NCI-H1930 (cell line): ENCODE results near the gene CALCA.
A peak's percentile ranks its signal among the peaks of the same experiment; 100 is the strongest.
"Not testable (repeated sequence)": the region's sequence is repeated elsewhere in the genome, so short reads cannot be mapped to it uniquely, and the experiment has no call there.

ENCODE experiments used
- DNase-seq, 2 experiments: peaks; one replicate each; lab custom pipeline; 2025; lab: John Stamatoyannopoulos, UW

The CALCA gene

GRCh38 chr11:14971865-14972580, at the start of gene CALCA:
TSS of gene CALCA (minus strand) at chr11:14972351. CDS start at chr11:14971192, 1,159 bp downstream.
- DNase-seq, result no peak

- DNase-seq, result no peak
Observed at GRCh38 chr11:15016200-15016599, 44.0 kb upstream of the CALCA start.

- no peak for DNase-seq
Observed at GRCh38 chr11:15011776-15012345, 39.7 kb upstream of the CALCA start.

- no peak for DNase-seq
Observed at GRCh38 chr11:15010865-15011264, 38.7 kb upstream of the CALCA start.

- peak; percentile 29 to 30 for DNase-seq
Observed at GRCh38 chr11:15006139-15006759, 34.1 kb upstream of the CALCA start.

GRCh38 chr11:14988133-14988532, 16.0 kb upstream of the CALCA start:
- not testable (repeated sequence) for DNase-seq

GRCh38 chr11:14981507-14981906, 9.4 kb upstream of the CALCA start:
- no peak for DNase-seq

- DNase-seq, result no peak
Observed at GRCh38 chr11:14980854-14981253, 8.7 kb upstream of the CALCA start.

- DNase-seq, result no peak
Observed at GRCh38 chr11:14977101-14977880, 5.1 kb upstream of the CALCA start.

- no peak for DNase-seq
Observed at GRCh38 chr11:14975252-14975587, 3.1 kb upstream of the CALCA start.

GRCh38 chr11:14974515-14975251, 2.5 kb upstream of the CALCA start:
- DNase-seq, result no peak

- DNase-seq, result no peak
Observed at GRCh38 chr11:14973621-14974514, 1.7 kb upstream of the CALCA start.

- DNase-seq, result no peak
Observed at GRCh38 chr11:14972581-14973495, 687 bp upstream of the CALCA start.

GRCh38 chr11:14969901-14970323, 2.2 kb downstream of the CALCA start:
- DNase-seq, result peak; percentile 29 to 38

GRCh38 chr11:14967581-14968243, 4.4 kb downstream of the CALCA start:
- DNase-seq, result no peak

GRCh38 chr11:14956111-14956510, 16.0 kb downstream of the CALCA start:
- no peak for DNase-seq

- no peak for DNase-seq
Observed at GRCh38 chr11:14954581-14954980, 17.6 kb downstream of the CALCA start.

- DNase-seq, result no peak
Observed at GRCh38 chr11:14953904-14954303, 18.2 kb downstream of the CALCA start.

GRCh38 chr11:14949437-14950147, 22.6 kb downstream of the CALCA start:
- DNase-seq, result no peak
